GM18873 (cell line): ENCODE measurements around the gene CKS1B.

Experiments used
- ATAC-seq: cut with Tn5 transposase; IDR thresholded peaks from one replicate; pipeline ENCODE4 v1.9.1; 2021; ENCODE audit warnings: mild to moderate bottlenecking, moderate library complexity, moderate number of reproducible peaks; ENCODE audit not compliant: unreplicated experiment, low FRiP score

CKS1B gene

DNA sequence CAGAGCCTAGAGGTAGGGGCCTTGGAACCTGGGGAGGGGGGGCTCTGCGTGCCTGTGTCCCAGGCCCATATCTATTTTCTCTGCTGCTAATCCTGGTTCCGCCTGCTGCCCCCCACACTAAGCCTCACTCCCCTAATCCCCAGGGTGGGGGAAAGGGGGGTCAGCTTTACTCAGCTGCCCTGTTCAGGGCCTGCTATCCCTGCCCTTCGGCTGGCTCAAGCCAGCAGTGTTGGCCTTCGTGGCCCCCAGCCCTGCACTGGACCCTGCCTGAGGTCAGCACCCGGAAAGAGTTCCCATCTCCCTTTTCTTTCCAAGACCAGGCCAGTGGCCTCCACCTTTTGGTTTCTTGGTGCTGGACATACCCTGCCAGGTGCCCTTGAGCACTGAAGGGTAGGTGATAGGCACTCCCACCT is 36.5 kb downstream of the CKS1B start:
- ATAC-seq = no peak

GRCh38 chr1:155011437-155012025 is 37.0 kb downstream of the CKS1B start:
- no peak for ATAC-seq

- no peak for ATAC-seq
Observed at GRCh38 chr1:155012026-155012546, 37.6 kb downstream of the CKS1B start.

DNA sequence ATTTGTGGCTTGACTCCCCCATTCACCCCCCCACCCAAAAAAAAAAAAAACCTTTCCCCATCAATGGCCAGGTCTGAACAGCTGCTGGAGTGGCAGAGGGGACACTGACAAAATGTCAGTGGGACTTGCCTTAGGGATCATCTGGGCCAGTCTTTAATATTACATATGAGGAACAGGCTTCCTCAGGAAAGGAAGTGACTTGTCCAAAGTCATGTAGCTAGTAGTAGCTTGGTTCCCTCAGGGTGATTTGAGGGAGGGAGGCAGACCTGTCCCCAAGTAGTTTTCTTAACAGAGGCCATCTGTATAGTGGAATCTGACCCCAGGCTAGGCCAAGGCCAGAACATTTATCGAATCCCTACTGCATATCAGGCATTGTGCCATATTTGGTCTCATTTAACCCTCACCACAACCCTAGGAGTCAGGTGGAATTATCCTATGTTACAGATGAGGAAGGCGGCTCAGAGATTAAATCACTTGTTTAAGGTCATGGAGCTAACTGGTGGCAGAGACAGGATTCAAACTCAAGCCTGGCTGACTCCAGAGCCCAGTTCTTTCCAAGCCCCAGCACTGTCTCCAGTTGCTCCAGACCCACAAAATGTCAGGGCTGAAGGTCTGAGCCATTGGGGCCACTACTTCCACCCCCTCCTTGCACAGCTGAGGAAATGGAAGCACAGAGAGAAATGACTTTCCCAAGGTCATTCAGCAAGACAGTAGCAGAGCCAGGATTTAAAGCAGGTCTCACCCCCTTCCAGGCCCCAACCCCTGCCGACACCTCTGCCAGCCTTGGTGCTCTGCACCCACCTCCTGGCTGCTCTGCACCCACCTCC is 38.5 kb downstream of the CKS1B start:
- ATAC-seq = no peak

DNA sequence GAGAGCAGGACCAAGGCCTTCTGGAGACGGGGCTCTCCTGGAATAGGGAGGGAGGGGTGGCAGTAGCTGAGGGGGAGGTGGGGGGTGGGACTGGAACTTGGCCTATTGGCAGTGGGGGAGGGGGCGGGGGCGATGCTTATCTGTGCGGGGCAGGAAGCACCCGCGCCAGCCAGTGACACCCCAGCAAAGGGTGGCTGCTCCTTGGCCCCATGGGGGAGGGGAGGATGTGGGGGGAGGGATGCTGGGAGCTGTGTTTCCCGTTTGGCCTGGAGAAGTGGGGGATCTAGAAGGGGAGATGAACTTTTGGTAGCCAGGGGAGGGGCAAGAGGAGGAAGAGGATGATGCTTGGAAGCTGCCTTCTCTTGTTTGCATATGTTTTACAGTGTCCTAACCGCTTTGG is 39.2 kb downstream of the CKS1B start:
- no peak for ATAC-seq

DNA sequence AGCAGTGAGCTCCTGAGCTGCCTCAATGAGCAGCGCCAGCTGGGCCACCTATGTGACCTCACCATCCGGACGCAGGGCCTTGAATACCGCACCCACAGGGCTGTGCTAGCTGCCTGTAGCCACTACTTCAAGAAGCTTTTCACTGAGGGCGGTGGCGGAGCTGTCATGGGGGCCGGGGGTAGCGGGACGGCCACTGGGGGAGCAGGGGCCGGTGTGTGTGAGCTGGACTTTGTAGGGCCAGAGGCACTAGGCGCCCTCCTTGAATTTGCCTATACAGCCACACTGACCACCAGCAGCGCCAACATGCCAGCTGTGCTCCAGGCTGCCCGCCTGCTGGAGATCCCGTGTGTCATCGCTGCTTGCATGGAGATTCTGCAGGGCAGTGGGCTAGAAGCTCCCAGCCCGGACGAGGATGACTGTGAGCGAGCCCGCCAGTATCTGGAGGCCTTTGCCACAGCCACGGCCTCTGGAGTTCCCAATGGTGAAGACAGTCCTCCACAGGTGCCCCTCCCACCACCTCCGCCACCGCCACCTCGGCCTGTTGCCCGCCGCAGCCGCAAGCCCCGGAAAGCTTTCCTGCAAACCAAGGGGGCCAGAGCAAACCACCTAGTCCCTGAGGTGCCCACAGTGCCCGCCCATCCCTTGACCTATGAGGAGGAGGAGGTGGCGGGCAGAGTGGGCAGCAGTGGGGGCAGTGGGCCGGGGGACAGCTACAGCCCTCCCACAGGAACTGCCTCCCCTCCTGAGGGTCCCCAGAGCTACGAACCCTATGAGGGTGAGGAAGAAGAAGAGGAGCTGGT is 40.4 kb downstream of the CKS1B start:
- ATAC-seq = no peak

- no peak for ATAC-seq
Observed at GRCh38 chr1:155015527-155016230, 41.2 kb downstream of the CKS1B start.

DNA sequence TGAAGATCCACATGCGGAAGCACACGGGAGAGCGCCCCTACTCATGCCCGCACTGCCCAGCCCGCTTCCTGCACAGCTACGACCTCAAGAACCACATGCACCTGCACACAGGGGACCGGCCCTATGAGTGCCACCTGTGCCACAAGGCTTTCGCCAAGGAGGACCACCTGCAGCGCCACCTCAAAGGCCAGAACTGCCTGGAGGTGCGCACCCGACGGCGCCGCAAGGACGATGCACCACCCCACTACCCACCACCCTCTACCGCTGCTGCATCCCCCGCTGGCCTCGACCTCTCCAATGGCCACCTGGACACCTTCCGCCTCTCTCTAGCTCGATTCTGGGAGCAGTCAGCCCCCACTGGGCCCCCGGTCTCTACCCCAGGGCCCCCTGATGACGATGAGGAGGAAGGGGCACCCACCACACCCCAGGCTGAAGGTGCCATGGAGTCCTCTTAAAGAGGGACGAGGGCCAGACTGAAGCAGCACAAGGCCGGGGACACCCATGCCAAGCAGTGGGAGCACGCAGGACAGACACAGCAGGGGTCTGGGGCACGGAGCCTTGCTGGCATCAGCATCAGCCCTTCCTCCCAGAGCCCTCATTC is 41.9 kb downstream of the CKS1B start:
- no peak for ATAC-seq

- peak; percentile 54 for ATAC-seq
Observed at GRCh38 chr1:155017041-155017945, 42.8 kb downstream of the CKS1B start.

- no peak for ATAC-seq
Observed at GRCh38 chr1:155017946-155018316, 43.5 kb downstream of the CKS1B start.

GRCh38 chr1:155018617-155019348 is 44.3 kb downstream of the CKS1B start:
- no peak for ATAC-seq

GRCh38 chr1:155019377-155020245 is 45.1 kb downstream of the CKS1B start:
- ATAC-seq = no peak

GRCh38 chr1:155022136-155022926 is 47.9 kb downstream of the CKS1B start:
- no peak for ATAC-seq

GRCh38 chr1:155022927-155023236 is 48.4 kb downstream of the CKS1B start:
- no peak for ATAC-seq

GRCh38 chr1:155023627-155024026 is 49.1 kb downstream of the CKS1B start:
- no peak for ATAC-seq

- ATAC-seq = no peak
Observed at GRCh38 chr1:155024315-155024714, 49.8 kb downstream of the CKS1B start.

GRCh38 chr1:155026154-155026553 is 51.7 kb downstream of the CKS1B start:
- no peak for ATAC-seq
